Stomach (tissue), 4 donors: ENCODE measurements around the gene ANKLE1.

Source experiments
- CTCF ChIP-seq, 7 experiments: fragments of 450-650 bp in 4 of 7; fragments of 200-600 bp in 3 of 7; sonication (generic) in 3 of 7; IDR thresholded peaks; one replicate each; pipeline ENCODE4 v1.5.1; 2016 to 2019; ENCODE audit warnings: antibody characterized with exemption in 7 of 7, control low read depth in 2 of 7, mild to moderate bottlenecking in 1 of 7
- POLR2A ChIP-seq, 4 donors: fragments of 450-650 bp; IDR thresholded peaks; one replicate each; pipeline ENCODE4 v1.6.1; 2016; ENCODE audit warnings: antibody characterized with exemption in 4 of 4, control low read depth in 2 of 4, mild to moderate bottlenecking in 1 of 4, moderate library complexity in 1 of 4
- POLR2AphosphoS5 ChIP-seq, 3 donors: sonication (generic); formaldehyde crosslinking; IDR thresholded peaks; one replicate each; pipeline ENCODE4 v1.6.1; 2016; ENCODE audit warnings: antibody characterized with exemption in 3 of 3

GRCh38 chr19:17302391-17303166 lies 20.9 kb downstream of the ANKLE1 start:
- TF ChIP-seq POLR2A (IDR thresholded peaks at IDR 0.05), result no peak
- no peak for TF ChIP-seq CTCF (IDR thresholded peaks at IDR 0.05)
- no peak for TF ChIP-seq POLR2AphosphoS5 (IDR thresholded peaks at IDR 0.05)
